ENCODE data around the gene SNRNP25.
"Not testable (repeated sequence)": the region's sequence is repeated elsewhere in the genome, so short reads cannot be mapped to it uniquely, and the experiment has no call there.

Gene SNRNP25

DNA sequence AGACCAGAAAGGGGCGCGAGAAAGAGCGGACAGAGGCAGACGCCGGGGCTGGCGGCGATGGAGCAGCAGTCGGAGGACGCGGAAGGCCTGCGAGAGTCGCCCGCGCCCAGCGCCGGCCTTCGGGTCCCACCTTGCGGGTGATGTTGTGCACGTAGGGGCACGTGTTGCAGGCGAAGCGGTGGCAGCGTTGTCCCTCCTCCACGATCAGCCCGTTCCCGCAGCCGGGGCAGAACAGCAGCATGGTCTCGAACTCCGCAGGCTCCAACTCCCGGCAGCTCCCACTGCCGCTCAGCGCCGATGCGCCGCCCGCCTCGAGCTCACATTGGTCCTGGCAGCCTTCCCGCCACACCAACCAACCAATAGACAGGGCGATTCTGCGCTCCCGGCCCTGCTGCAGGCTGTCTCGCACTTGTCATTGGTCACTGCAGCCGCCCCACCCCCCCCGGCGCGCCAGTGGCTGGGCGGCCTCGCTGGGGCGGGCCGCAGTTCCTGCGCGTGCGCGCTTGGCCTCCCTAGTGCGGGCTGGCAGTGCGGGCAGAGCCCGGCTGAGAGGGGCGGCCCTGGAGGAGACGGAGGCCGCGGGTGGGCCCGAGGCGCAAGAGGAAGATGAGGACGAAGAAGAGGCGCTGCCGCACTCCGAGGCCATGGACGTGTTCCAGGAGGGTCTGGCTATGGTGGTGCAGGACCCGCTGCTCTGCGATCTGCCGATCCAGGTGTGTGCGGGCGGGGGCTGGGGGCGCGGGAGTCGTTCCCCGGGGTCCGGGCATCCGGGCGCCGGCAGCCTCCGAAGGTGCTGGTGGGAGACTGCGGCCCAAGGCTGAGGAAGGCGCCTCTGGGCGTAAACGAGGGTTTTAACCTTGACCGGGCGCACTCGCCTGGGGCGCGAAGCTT lies at the start of gene SNRNP25, which contains the start of gene POLR3K:
SNRNP25 (plus strand) TSS at position 483 of the 891 bp plus-strand sequence; CDS start at position 672, 189 bp downstream.
POLR3K (minus strand) TSS at position 263 of the 891 bp plus-strand sequence; CDS start at position 241, 22 bp downstream.
- Histone ChIP-seq H3K9me3 (ENCODE audit: insufficient read depth, low read length) (no peaks in the 10 kb centered on the region), H3K4me3 (ENCODE audit: insufficient read length, low read depth) (peak within 1 kb of the TSS; percentile 97), H3K36me3 (ENCODE audit: insufficient read depth, insufficient read length, low read length) (peaks cover 61% of the 10 kb centered on the region), H3K27me3 (ENCODE audit: insufficient read depth, insufficient read length) (no peaks in the 10 kb centered on the region), H3K9ac (ENCODE audit: insufficient read length, low read depth) (peak within 1 kb of the TSS; percentile 99), H3K4me1 (ENCODE audit: insufficient read depth, insufficient read length) (no peaks in the 10 kb centered on the region)
- DNase-seq (ENCODE audit: low read depth, low spot score): peak; percentile 96
- TF ChIP-seq ZNF274 (IDR thresholded peaks at IDR 0.05; ENCODE audit: low read depth, low read length): no peak

DNA sequence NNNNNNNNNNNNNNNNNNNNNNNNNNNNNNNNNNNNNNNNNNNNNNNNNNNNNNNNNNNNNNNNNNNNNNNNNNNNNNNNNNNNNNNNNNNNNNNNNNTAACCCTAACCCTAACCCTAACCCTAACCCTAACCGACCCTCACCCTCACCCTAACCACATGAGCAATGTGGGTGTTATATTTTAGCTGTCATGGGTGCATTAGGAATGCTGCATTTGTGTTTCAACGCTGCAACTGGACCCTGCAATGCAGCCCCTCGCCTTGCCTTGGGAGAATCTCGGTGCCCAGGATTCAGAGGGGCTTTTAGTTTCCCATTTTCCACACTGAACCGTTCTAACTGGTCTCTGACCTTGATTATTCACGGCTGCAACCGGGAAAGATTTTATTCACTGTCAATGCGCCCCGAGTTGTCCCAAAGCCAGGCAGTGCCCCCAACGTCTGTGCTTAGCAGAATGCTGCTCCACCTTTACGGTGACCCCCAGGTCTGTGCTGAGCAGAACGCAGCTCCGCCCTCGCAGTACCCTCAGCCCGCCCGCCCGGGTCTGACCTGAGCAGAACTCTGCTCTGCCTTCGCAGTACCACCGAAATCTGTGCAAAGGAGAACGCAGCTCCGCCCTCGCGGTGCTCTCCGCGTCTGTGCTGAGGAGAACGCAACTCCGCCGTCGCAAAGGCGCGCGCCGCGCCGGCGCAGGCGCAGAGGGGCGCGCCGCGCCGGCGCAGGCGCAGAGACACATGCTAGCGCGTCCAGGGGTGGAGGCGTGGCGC lies 43.5 kb upstream of the SNRNP25 start:
- Histone ChIP-seq H3K36me3 (ENCODE audit: insufficient read depth, insufficient read length, low read length) (no peaks in the 10 kb centered on the region), H3K4me3 (ENCODE audit: insufficient read length, low read depth) (no peak overlapping the region), H3K4me1 (ENCODE audit: insufficient read depth, insufficient read length) (no peaks in the 10 kb centered on the region), H3K9me3 (ENCODE audit: insufficient read depth, low read length) (peaks cover 6% of the 10 kb centered on the region; the same call in 1 of the 2 replicates), H3K9ac (ENCODE audit: insufficient read length, low read depth) (no peak overlapping the region), H3K27me3 (ENCODE audit: insufficient read depth, insufficient read length) (no peaks in the 10 kb centered on the region)
- no peak for DNase-seq (ENCODE audit: low read depth, low spot score)
- TF ChIP-seq YY1 (IDR thresholded peaks at IDR 0.05; ENCODE audit: insufficient read depth, insufficient read length) (no peak), ZNF274 (IDR thresholded peaks at IDR 0.05; ENCODE audit: low read depth, low read length) (no peak), SUZ12 (IDR thresholded peaks at IDR 0.05; ENCODE audit: extremely low read depth, insufficient read depth, insufficient read length) (no peak)

DNA sequence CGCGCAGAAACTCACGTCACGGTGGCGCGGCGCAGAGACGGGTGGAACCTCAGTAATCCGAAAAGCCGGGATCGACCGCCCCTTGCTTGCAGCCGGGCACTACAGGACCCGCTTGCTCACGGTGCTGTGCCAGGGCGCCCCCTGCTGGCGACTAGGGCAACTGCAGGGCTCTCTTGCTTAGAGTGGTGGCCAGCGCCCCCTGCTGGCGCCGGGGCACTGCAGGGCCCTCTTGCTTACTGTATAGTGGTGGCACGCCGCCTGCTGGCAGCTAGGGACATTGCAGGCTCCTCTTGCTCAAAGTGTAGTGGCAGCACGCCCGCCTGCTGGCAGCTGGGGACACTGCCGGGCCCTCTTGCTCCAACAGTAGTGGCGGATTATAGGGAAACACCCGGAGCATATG lies 42.9 kb upstream of the SNRNP25 start:
- H3K4me3 ChIP-seq (ENCODE audit: insufficient read length, low read depth); DNase-seq (ENCODE audit: low read depth, low spot score); H3K4me1 ChIP-seq (ENCODE audit: insufficient read depth, insufficient read length); H3K27me3 ChIP-seq (ENCODE audit: insufficient read depth, insufficient read length); H3K9me3 ChIP-seq (ENCODE audit: insufficient read depth, low read length); H3K9ac ChIP-seq (ENCODE audit: insufficient read length, low read depth); H3K36me3 ChIP-seq (ENCODE audit: insufficient read depth, insufficient read length, low read length): not testable (repeated sequence)

DNA sequence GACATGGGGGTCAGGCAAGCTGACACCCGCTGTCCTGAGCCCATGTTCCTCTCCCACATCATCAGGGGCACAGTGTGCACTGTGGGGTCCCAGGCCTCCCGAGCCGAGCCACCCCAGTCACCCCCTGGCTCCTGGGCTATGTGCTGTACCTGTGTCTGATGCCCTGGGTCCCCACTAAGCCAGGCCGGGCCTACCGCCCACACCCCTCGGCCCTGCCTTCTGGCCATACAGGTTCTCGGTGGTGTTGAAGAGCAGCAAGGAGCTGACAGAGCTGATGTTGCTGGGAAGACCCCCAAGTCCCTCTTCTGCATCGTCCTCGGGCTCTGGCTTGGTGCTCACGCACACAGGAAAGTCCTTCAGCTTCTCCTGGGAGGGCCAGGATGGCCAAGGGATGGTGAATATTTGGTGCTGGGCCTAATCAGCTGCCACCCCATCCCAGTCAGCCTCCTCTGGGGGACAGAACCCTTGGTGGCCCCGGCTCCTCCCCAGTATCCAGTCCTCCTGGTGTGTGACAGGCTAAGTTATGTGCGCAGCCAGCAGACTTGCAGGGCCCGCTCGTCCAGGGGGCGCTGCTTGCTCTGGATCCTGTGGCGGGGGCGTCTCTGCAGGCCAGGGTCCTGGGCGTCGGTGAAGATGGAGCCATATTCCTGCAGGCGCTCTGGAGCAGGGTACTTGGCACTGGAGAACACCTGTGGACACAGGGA lies 36.4 kb upstream of the SNRNP25 start:
- not testable (repeated sequence) for H3K27me3 ChIP-seq (ENCODE audit: insufficient read depth, insufficient read length); H3K9ac ChIP-seq (ENCODE audit: insufficient read length, low read depth); H3K4me1 ChIP-seq (ENCODE audit: insufficient read depth, insufficient read length); H3K9me3 ChIP-seq (ENCODE audit: insufficient read depth, low read length); DNase-seq (ENCODE audit: low read depth, low spot score); H3K4me3 ChIP-seq (ENCODE audit: insufficient read length, low read depth); H3K36me3 ChIP-seq (ENCODE audit: insufficient read depth, insufficient read length, low read length)

DNA sequence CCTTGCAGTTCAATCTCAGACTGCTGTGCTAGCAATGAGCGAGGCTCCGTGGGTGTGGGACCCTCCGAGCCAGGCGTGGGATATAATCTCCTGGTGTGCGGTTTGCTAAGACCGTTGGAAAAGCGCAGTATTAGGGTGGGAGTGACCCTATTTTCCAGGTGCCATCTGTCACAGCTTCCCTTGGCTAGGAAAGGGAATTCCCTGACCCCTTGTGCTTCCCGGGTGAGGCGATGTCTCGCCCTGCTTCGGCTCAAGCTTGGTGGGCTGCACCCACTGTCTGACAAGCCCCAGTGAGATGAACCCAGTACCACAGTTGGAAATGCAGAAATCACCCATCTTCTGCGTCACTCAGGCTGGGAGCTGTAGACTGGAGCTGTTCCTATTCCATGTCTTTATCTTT lies 32.7 kb upstream of the SNRNP25 start:
- H3K4me3 ChIP-seq (ENCODE audit: insufficient read length, low read depth); H3K27me3 ChIP-seq (ENCODE audit: insufficient read depth, insufficient read length); H3K36me3 ChIP-seq (ENCODE audit: insufficient read depth, insufficient read length, low read length); H3K9ac ChIP-seq (ENCODE audit: insufficient read length, low read depth); H3K4me1 ChIP-seq (ENCODE audit: insufficient read depth, insufficient read length); H3K9me3 ChIP-seq (ENCODE audit: insufficient read depth, low read length); DNase-seq (ENCODE audit: low read depth, low spot score): not testable (repeated sequence)

DNA sequence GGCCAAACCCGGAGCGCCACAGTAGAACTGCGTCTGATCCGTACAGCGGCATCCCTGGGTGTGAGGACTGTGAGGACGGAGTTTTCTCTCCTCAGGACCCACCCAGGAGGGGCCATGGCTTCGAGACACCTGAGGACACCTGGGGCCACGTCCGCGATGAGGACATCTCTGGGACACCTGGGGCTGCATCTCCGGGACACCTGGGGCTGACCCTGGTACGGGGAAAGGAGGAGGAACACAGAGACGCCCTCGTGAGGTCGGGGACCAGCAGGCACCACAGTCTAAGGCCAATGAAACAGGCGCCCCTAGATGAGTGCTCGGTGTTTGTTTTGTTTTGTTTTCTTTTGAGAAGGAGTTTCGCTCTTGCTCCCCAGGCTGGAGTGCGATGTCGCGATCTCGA lies 29.5 kb upstream of the SNRNP25 start:
- H3K9ac ChIP-seq (ENCODE audit: insufficient read length, low read depth); H3K36me3 ChIP-seq (ENCODE audit: insufficient read depth, insufficient read length, low read length); DNase-seq (ENCODE audit: low read depth, low spot score); H3K4me3 ChIP-seq (ENCODE audit: insufficient read length, low read depth); H3K9me3 ChIP-seq (ENCODE audit: insufficient read depth, low read length); H3K27me3 ChIP-seq (ENCODE audit: insufficient read depth, insufficient read length); H3K4me1 ChIP-seq (ENCODE audit: insufficient read depth, insufficient read length): not testable (repeated sequence)

DNA sequence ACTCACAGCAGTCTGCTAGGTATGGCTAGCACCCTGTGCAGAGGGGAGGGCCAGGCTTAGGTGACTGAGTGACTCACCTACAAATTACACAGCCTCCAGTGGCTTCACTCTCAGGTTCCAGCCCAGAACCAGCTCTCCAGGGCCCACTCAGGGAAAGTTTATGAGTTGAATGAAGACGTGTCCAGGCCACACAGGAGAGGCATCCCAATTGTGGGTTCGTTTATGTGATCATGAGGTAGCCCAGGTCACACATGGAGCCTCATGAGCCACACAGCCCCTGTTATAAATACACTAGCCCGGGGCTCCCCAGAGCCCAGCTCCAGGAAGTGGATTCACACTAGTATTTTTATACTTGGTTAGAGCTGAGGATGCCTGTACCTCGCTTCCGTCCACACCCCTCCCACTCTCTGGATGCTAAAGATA lies 27.7 kb upstream of the SNRNP25 start:
- H3K4me1 ChIP-seq (ENCODE audit: insufficient read depth, insufficient read length); H3K9me3 ChIP-seq (ENCODE audit: insufficient read depth, low read length); H3K4me3 ChIP-seq (ENCODE audit: insufficient read length, low read depth); H3K9ac ChIP-seq (ENCODE audit: insufficient read length, low read depth); H3K27me3 ChIP-seq (ENCODE audit: insufficient read depth, insufficient read length); DNase-seq (ENCODE audit: low read depth, low spot score); H3K36me3 ChIP-seq (ENCODE audit: insufficient read depth, insufficient read length, low read length): not testable (repeated sequence)

DNA sequence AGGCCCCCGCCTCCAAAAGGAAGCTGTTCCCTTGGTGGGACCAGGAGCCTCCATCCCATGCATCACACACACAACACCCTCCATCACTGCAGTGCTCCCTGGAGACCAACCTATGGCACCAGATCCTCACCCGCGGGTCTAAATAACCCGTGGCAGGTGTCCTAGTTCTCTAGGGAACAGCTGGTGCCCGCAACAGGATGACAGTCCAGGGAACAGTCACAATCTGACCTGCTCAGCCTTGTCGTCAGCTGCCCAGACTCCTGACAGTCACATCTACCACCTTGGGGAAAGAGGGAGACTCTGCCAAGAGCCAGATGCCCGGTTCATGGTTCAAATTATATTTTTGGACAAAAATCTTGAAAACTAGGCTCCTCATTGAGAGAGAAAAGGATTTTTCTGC lies 23.0 kb upstream of the SNRNP25 start:
- peaks cover 21% of the 10 kb centered on the region for H3K36me3 ChIP-seq (ENCODE audit: insufficient read depth, insufficient read length, low read length)
- not testable (repeated sequence) for H3K27me3 ChIP-seq (ENCODE audit: insufficient read depth, insufficient read length); H3K4me3 ChIP-seq (ENCODE audit: insufficient read length, low read depth); H3K9me3 ChIP-seq (ENCODE audit: insufficient read depth, low read length); DNase-seq (ENCODE audit: low read depth, low spot score); H3K9ac ChIP-seq (ENCODE audit: insufficient read length, low read depth); H3K4me1 ChIP-seq (ENCODE audit: insufficient read depth, insufficient read length)

DNA sequence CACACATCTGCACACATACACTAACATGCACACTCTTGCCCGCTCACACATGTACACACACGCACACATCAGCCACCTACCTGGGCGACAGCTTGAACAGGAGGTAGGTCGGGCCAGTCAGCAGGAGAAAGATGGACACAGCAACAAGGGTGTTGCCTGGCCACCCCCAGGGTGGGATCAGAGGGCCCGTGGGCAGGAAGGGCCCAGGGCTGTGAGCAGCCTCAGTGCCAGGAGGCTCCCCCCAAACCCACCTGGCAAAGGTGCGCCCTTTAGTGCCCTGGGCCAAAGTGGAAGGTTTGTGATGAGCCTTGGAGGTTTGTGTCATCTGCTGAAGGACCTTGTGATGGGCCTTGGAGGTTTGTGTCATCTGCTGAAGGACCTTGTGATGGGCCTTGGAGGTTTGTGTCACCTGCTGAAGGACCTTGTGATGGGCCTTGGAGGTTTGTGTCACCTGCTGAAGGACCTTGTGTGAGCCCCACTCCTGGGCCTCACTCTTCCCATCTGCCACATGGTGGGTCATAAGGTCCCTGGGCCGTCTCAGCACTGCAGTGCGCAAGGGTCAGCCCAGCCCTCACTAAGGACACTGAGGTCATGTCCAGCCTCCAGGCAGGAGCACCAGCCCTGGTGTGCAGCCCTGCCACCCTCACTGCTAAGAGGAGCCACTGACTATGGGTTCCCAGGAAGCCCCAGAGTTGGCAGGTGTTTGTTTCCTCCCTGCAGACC lies 20.3 kb upstream of the SNRNP25 start:
- H3K9ac ChIP-seq (ENCODE audit: insufficient read length, low read depth); H3K4me3 ChIP-seq (ENCODE audit: insufficient read length, low read depth); H3K4me1 ChIP-seq (ENCODE audit: insufficient read depth, insufficient read length); H3K27me3 ChIP-seq (ENCODE audit: insufficient read depth, insufficient read length); H3K9me3 ChIP-seq (ENCODE audit: insufficient read depth, low read length); DNase-seq (ENCODE audit: low read depth, low spot score): not testable (repeated sequence)
- H3K36me3 ChIP-seq (ENCODE audit: insufficient read depth, insufficient read length, low read length): peaks cover 40% of the 10 kb centered on the region
